Right cardiac atrium (tissue), 5 donors: Measurements from ENCODE around the gene NBEAL2. TPM values are rescaled to one million over a fixed set of nuclear protein-coding genes. Genes with fewer than 3 reads are reported as not detected.

Source experiments
- ATAC-seq, 2 donors: fragments of 200-7000 bp; cut with Tn5 transposase; one replicate each; pipeline versions ENCODE4 v1.8.0 to v1.9.1; 2020; ENCODE audit warnings: moderate library complexity in 2 of 2, mild to moderate bottlenecking in 1 of 2
- DNase-seq, 3 donors: peaks; one replicate each; pipeline ENCODE4 v3.0.0-alpha.2; 2020
- H3K27ac ChIP-seq: one replicate; pipeline ENCODE4 v1.5.1; 2013; ENCODE audit warnings: mild to moderate bottlenecking, low read length, control low read depth, moderate library complexity
- H3K27me3 ChIP-seq: one replicate; pipeline ENCODE4 v1.6.1; 2013; ENCODE audit not compliant: control insufficient read depth, insufficient read depth
- H3K4me1 ChIP-seq: one replicate; pipeline ENCODE4 v1.6.1; 2013; ENCODE audit warnings: low read length; ENCODE audit not compliant: control insufficient read depth, insufficient read depth
- H3K4me3 ChIP-seq: one replicate; pipeline ENCODE4 v1.5.1; 2013; ENCODE audit warnings: low read length, control low read depth
- H3K9me3 ChIP-seq: one replicate; pipeline ENCODE4 v1.6.1; 2013; ENCODE audit warnings: low read length; ENCODE audit not compliant: control insufficient read depth
- WGBS: extraction: QIAGEN DNeasy Blood & Tissue Kit; methylation state at CpG from one replicate; pipeline ENCODE4 v1.1.7; 2013; 5-methylcytosine and 5-hydroxymethylcytosine counted together
- intact Hi-C, 4 donors: fragments of 100-400 bp; cut with DNase I; formaldehyde crosslinking; loops; one replicate each; pipeline versions ENCODE4 v1.11.0 to v1.14.0; 2022 to 2023
- polyA plus RNA-seq: library from polyadenylated mRNA; stranded (reverse); fragments of 200-250 nt; gene quantifications from one replicate; pipeline ENCODE4 v1.2.3, GENCODE V29; 2013
- total RNA-seq, 4 donors: library from RNA; stranded (reverse); fragmentation: NEBNext Ultra II Directional; extraction: Animal tissue kit (Norgen Biotek cat#: 25700); gene quantifications; one replicate each; pipeline ENCODE4 v1.2.1, GENCODE V29; 2021
- donor health status: healthy with polysubstance abuse.
- donor health status: DM: no; HTN: yes; CAD: no.
- donor health status: DM: no; HTN: no; CAD: no.
- donor health status: DM: no; HTN: yes; CAD: no; lungs with severe emphysema.
- donor health status: DM: yes; HTN: yes; CAD: no.

The NBEAL2 gene
- total and polyA plus RNA-seq, 5 donors, result 13.7 to 20.1 (median 16.6) TPM

- peak; percentile 92 to 93 for ATAC-seq
- intact Hi-C loops, result loop anchor here in 2 of 4 donors (5.0 kb wide), 1 partner anchor 42 kb away; the partner anchor contains the start of genes CCDC12 (in 2 of the 2) and NBEAL2 (in 2 of the 2)
- WGBS, result 39% methylated on average over 7 of the region's 7 CpGs
Observed at GRCh38 chr3:46935168-46935858, 44.2 kb upstream of the NBEAL2 start.

DNA sequence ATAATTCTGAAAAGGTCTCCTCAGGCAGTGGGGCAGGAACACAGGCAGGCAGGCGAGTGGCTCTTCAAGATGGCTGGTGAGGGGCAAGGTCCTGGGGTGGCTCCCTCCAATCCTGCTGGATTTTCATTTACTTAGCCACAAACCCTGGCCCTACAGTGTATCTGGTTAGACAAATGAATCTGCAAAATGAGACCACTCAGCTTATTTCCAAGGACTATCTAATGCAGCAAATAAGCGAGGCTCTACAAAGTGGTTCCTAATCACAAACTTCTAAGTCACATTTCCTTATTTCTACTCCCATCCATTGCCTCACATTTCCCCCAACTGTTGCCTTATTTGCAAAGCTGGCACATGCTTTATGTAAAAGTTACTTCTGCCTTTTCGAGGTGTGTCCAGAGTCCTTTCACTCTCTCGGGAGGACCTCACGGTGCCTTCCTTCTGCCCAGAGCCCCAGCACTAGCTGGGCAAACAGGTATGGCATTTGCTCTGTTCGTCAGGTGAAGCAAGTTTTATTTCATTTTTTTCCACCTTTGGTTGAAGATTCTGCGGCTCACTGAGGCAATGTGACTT is 43.4 kb upstream of the NBEAL2 start:
- intact Hi-C loops, result loop anchor here in 2 of 4 donors (5.0 kb wide), 1 partner anchor 41 kb away; the partner anchor contains the start of genes CCDC12 (in 2 of the 2) and NBEAL2 (in 2 of the 2)
- WGBS, result 73% methylated on average over 7 of the region's 7 CpGs
- peaks cover 57% of the 10 kb centered on the region for H3K4me1 ChIP-seq

More at GRCh38 chr3:46935168-46935858, 44.2 kb upstream of the NBEAL2 start:
- DNase-seq, result peak; percentile 87 to 93 (median 91)
- H3K4me3 ChIP-seq, result no peak overlapping the region
- peak overlapping the region; percentile 88 for H3K27ac ChIP-seq
- H3K4me1 ChIP-seq, result peaks cover 58% of the 10 kb centered on the region
- no peaks in the 10 kb centered on the region for H3K27me3 ChIP-seq
- H3K9me3 ChIP-seq, result no peaks in the 10 kb centered on the region

DNA sequence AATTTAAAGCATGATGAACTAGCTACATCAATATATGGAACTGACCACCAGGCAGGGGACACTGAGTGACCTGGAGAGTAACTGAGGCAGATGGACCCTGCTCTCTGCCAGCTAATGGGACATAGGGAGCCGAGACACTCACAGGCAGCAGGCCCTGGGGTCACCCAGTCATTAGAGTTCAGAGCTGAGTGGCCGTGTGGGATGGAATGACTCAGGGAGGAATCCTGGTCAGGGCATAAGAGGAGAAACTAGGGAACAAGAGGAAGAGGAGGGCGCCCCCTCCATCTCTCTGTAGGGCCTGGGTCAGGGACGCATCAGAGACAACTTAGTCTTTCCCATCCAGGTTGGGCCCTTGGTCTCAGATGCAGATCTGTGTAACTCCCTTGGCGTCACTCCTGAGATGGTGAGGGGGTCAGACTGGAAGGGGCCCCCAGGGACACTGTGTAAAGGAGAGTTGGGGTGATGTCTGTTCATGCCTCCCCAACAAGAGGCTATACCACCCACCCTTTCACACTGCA is 42.7 kb upstream of the NBEAL2 start:
- no peak for DNase-seq
- H3K27me3 ChIP-seq, result no peaks in the 10 kb centered on the region
- no peak for ATAC-seq
- H3K27ac ChIP-seq, result peak overlapping the region; percentile 50
- WGBS, result 81% methylated on average over 5 of the region's 5 CpGs
- no peak overlapping the region for H3K4me3 ChIP-seq
- H3K9me3 ChIP-seq, result no peaks in the 10 kb centered on the region
- H3K4me1 ChIP-seq, result peaks cover 49% of the 10 kb centered on the region
- intact Hi-C loops, result loop anchor here in 2 of 4 donors (5.0 kb wide), 1 partner anchor 41 kb away; the partner anchor contains the start of genes CCDC12 (in 2 of the 2) and NBEAL2 (in 2 of the 2)

More for the DNA sequence above, 43.4 kb upstream of the NBEAL2 start:
- DNase-seq, result peak in 1 of 3 donors; percentile 28
- H3K27ac ChIP-seq, result peak overlapping the region; percentile 90
- H3K9me3 ChIP-seq, result no peaks in the 10 kb centered on the region
- H3K27me3 ChIP-seq, result no peaks in the 10 kb centered on the region
- no peak overlapping the region for H3K4me3 ChIP-seq
- ATAC-seq, result no peak

- WGBS, result 85% methylated on average over 2 of the region's 2 CpGs
- H3K9me3 ChIP-seq, result no peaks in the 10 kb centered on the region
- intact Hi-C loops, result loop anchor here in 2 of 4 donors (5.0 kb wide), 1 partner anchor 39 kb away; the partner anchor contains the start of genes CCDC12 (in 2 of the 2) and NBEAL2 (in 2 of the 2)
- ATAC-seq (no peak), DNase-seq (no peak)
- peak overlapping the region; percentile 72 for H3K27ac ChIP-seq
- H3K4me1 ChIP-seq, result peaks cover 43% of the 10 kb centered on the region
- no peak overlapping the region for H3K4me3 ChIP-seq
- no peaks in the 10 kb centered on the region for H3K27me3 ChIP-seq
Observed at GRCh38 chr3:46938118-46938517, 41.3 kb upstream of the NBEAL2 start.

- H3K9me3 ChIP-seq, result no peaks in the 10 kb centered on the region
- ATAC-seq (no peak), DNase-seq (no peak)
- 65% methylated on average over 12 of the region's 12 CpGs for WGBS
- no peaks in the 10 kb centered on the region for H3K27me3 ChIP-seq
- intact Hi-C loops, result loop anchor here in 2 of 4 donors (5.0 kb wide), 1 partner anchor 37 kb away; the partner anchor contains the start of genes CCDC12 (in 2 of the 2) and NBEAL2 (in 2 of the 2)
- peak overlapping the region; percentile 83 for H3K27ac ChIP-seq
- H3K4me1 ChIP-seq, result peaks cover 45% of the 10 kb centered on the region
- H3K4me3 ChIP-seq, result no peak overlapping the region
Observed at GRCh38 chr3:46939578-46940445, 39.7 kb upstream of the NBEAL2 start.

DNA sequence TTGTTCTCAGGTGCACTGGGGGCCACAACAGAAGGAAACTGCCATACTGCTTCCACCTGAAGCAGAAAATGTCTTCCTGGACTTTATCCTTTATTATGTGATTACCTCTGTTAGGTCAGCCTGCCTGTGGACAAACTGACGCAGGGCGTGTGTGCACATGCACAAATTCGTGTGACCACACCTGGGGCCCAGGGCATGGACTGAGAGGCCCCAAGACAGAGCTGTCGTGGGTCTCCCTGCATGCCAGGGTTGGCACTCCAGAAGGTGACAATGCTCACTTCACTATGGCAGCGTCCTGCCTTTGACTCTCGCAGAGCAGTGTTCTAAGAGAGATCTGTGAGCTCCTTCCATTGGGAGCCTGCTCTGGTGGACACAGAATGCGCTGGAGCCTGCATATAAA is 37.4 kb upstream of the NBEAL2 start:
- ATAC-seq, result no peak
- no peak overlapping the region for H3K27ac ChIP-seq
- intact Hi-C loops, result no loop called here
- H3K4me1 ChIP-seq, result peaks cover 44% of the 10 kb centered on the region
- H3K9me3 ChIP-seq, result no peaks in the 10 kb centered on the region
- WGBS, result 88% methylated on average over 7 of the region's 7 CpGs
- no peaks in the 10 kb centered on the region for H3K27me3 ChIP-seq
- no peak overlapping the region for H3K4me3 ChIP-seq
- DNase-seq, result no peak

DNA sequence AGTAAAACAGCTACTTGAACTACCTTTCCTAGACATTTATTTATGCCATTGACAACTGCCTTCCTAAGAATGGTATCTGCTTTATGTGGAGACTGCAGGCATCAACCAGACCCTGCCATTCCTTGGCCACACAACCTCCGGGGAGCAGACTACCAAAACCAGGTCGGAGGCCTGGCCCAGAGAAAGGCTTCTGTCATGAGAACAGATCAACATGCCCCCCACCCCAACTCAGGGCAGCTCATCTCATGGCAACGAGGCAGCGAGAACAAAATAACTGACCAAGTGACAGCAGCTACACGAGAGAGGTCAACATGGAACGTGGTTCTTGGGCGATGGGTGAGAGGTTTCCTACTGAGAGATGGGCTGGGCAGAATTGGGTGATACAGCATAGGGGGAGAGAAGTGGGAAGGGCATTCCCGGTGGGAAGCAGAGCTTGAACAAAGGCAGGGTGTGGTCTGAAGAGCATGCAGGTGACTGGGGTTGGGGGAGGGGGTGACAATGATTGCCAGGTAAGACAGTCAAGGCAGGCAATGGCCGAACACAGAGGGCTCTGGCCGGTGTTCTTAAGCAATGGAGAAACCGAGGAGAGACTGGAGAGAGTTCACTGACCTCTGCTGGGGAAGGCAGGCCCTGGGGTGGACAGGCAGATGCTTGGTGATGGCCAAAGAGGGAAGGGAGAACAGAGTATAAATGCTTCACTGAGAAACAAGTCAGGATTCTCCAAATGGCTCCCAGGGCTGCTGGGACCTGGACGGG is 36.8 kb upstream of the NBEAL2 start:
- DNase-seq, result peak in 1 of 3 donors; percentile 33
- no peak for ATAC-seq
- H3K27me3 ChIP-seq, result no peaks in the 10 kb centered on the region
- H3K4me3 ChIP-seq, result no peak overlapping the region
- H3K4me1 ChIP-seq, result peaks cover 50% of the 10 kb centered on the region
- intact Hi-C loops, result no loop called here
- 84% methylated on average over 12 of the region's 12 CpGs for whole genome bisulfite sequencing
- H3K9me3 ChIP-seq, result no peaks in the 10 kb centered on the region
- peak overlapping the region; percentile 81 for H3K27ac ChIP-seq

DNA sequence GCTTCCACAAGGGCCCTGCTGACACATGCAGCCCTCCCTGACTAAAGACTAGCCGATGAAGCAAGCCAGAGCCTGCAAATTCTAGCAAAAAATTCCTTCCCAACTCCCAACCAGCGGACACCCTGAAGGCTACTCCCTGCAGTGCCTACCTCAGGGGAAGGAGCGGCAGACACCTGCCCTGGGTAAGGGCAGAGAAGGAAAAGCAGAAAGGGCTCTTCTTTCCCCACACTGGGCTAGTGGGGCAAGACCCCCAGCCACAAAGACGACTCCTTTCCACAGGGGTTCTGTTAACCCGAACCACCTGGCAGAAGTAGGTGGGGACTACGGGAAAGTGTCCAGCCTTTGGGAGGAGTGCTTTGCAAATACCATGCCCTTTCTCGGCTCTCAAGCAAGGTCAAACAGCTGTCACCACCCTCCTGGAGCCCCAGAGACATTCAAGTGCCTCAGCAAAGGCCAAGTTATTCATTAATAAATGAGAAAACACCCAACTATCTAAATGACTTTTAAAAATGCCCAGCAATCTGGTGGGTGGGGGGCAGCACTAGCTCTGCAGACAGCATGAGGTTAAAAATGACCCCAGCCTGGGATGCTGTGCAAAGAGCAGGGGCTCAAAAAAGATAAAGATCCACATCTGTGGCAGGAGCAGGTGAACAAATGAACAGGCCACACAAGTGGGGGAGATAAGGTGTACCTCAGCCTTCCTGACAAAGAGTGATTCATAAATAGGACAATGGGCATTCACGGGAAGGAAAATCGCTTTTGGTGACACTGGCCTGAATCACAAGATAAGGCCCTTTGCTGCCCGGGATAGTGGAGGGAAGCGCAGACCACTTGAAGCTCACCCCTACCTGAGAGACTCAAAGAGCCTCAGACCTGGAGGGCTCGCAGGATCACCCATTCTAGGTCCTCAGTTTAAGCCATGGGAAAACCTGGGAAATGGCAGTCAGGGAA is 36.0 kb upstream of the NBEAL2 start:
- peak overlapping the region; percentile 81 for H3K27ac ChIP-seq
- H3K4me3 ChIP-seq, result no peak overlapping the region
- WGBS, result 63% methylated on average over 12 of the region's 12 CpGs
- no peaks in the 10 kb centered on the region for H3K9me3 ChIP-seq
- intact Hi-C loops, result no loop called here
- ATAC-seq, result peak; percentile 9 to 16
- peak in 1 of 3 donors; percentile 62 for DNase-seq
- peaks cover 54% of the 10 kb centered on the region for H3K4me1 ChIP-seq
- no peaks in the 10 kb centered on the region for H3K27me3 ChIP-seq

DNA sequence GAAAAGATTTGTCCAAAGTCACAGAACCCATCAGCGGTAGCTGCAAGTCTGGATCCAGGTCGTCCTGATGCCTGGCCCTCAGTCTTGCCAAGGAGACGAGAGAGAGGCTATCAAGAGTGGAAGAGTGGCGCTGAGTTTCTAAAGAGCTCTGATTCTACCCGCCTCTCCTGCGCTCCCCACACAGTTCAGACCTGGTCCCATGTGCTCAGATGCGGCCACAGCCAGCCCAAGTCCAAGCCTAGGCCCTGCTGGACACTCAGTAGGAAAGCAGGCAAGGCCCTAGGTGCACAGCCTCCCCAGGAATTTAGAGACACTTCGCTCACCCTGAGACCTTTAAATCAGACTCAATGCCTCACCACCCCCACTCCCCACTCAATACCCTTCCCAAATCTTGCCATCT is 35.3 kb upstream of the NBEAL2 start:
- intact Hi-C loops, result no loop called here
- Histone ChIP-seq H3K27ac (peak overlapping the region; percentile 81), H3K4me3 (no peak overlapping the region), H3K9me3 (no peaks in the 10 kb centered on the region), H3K27me3 (no peaks in the 10 kb centered on the region), H3K4me1 (peaks cover 61% of the 10 kb centered on the region)
- WGBS, result 71% methylated on average over 8 of the region's 8 CpGs
- no peak for ATAC-seq
- peak in 1 of 3 donors; percentile 54 for DNase-seq
